NCI-H1048 (cell line): ENCODE results near the gene CHTF18.
"Not testable (repeated sequence)": the region's sequence is repeated elsewhere in the genome, so short reads cannot be mapped to it uniquely, and the experiment has no call there.

Experiments used
- DNase-seq: peaks from one replicate; lab custom pipeline; 2025; lab: John Stamatoyannopoulos, UW

The CHTF18 gene

GRCh38 chr16:776298-776697 is 12.1 kb upstream of the CHTF18 start:
- not testable (repeated sequence) for DNase-seq

GRCh38 chr16:776824-777223 is 11.6 kb upstream of the CHTF18 start:
- no peak for DNase-seq

GRCh38 chr16:777826-778225 is 10.6 kb upstream of the CHTF18 start:
- no peak for DNase-seq

GRCh38 chr16:778447-778846 is 10.0 kb upstream of the CHTF18 start:
- no peak for DNase-seq

DNA sequence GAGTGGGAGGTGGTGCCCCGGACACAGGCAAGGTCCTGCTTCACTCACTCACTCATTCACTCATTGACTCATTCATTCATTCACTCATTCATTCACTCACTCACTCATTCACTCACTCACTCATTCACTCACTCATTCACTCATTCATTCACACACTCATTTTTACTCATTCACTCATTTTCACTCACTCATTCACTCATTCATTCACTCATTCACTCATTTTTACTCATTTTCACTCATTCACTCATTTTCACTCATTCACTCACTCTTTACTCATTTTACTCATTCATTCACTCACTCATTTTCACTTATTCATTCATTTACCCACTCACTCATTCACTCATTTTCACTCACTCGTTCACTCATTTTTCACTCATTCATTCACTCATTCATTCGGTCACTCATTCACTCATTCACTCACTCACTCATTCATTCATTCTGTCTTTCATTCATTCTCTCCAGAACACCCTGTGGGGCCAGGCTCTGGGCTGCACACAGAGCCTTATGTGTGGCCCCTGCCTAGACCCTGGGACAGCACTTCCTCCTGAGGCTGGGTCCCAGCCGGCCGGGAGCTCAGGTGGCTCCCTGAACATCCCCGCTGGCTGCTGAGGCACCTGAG is 9.4 kb upstream of the CHTF18 start:
- DNase-seq: no peak

DNA sequence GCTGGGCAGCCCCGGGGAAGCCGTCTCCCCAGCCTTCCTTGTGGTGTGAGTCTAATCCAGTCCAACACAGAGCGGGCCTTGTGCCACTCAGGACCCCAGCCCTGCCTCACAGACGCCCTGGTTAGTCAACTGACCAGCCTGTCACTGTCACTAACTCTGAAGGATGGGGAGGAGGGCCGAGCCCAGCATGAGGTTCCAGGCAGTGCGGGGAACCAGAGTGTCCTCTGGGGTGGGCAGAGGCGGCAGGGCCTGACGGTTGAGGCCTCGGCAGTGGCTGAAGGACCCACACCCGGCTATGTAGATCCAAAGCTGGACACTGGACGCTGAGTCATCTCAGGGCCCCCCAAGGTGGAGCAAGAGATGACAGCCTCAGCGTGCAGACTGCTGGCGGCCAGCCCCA is 8.9 kb upstream of the CHTF18 start:
- DNase-seq: no peak

DNA sequence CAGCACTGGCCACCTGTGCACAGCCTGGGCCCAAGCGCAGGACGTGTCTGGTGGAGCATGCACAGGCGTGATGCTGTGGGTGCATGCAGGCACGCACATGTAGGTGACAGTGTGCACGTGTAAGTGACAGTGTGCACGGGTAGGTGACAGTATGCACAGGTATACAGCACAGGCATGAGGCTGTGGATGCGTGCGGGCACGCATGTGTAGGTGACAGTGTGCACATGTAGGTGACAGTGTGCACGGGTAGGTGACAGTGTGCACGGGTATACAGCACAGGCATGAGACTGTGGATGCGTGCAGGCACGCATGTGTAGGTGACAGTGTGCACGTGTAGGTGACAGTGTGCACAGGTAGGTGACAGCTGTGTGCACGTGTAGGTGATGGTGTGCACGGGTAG is 8.1 kb upstream of the CHTF18 start:
- no peak for DNase-seq

GRCh38 chr16:781346-782010 is 6.9 kb upstream of the CHTF18 start:
- no peak for DNase-seq

- DNase-seq: no peak
Observed at GRCh38 chr16:782258-782657, 6.2 kb upstream of the CHTF18 start.

DNA sequence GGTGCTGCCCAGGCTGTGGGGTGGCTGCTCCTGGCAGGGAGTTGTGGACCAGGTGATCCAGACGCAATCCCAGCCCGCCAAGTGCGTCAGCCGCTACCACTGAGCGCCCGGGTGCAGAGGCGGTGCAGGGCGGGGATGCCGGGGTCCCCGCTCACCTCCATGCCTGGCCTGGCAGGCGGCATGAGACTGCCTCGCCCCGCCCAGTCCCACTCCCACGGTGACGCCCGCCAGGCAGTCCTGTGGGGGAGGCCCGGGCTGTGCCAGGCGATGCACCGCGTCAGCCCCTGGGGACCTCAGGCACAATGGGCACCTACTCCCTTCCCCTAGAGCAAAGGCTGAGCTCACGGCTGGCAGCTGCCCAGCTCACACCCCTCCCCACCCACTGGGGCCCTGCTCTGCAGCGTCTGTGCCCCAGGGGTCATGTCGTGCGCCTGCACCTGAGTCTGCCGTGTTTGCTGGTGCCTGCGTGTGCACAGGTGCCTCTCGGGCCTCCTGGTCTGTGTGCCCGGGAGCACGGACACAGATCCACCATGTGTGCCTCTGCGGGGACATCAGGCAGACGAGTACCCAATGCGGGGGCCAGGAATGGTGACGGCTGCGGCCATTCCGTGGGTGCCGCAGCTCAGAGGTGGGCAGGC is 5.5 kb upstream of the CHTF18 start:
- no peak for DNase-seq

DNA sequence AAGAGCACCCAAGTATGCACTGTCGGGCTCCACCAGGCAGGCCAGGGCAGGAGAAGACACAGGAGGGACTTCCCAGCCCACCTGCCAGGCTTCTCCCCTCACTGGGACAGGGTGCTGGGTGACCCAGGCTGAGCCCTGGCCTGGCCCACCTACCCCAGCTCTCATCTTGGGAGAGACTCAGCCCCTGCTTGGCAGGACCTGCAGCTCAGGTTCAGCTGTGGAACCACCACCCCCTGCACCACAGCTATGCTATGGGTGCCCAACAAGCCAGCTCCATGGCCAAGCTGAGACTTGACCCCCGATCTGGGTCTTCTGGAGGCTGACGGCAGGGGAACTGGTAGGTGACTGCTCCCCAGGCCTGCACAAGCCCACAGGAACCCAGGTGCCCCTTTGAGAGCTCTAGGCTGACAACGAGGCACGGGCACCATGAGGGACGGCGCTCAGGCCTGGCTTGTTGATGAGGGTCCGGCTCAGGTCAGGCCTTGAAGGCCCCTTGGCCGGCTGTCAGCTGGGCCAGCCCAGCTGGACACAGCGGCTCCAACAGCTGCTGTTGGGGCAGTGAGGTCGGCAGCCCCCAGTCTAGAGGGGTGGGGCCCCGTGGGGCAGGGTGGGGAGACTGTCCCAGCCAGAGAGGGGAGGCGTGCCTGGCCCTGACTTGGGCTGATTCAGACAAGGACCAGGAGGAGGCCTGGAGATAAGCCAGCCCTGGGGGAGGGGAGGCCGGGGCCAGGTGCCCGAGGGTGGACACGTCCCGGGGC is 4.8 kb upstream of the CHTF18 start:
- DNase-seq: no peak

GRCh38 chr16:784431-784830 is 4.0 kb upstream of the CHTF18 start:
- DNase-seq: no peak

DNA sequence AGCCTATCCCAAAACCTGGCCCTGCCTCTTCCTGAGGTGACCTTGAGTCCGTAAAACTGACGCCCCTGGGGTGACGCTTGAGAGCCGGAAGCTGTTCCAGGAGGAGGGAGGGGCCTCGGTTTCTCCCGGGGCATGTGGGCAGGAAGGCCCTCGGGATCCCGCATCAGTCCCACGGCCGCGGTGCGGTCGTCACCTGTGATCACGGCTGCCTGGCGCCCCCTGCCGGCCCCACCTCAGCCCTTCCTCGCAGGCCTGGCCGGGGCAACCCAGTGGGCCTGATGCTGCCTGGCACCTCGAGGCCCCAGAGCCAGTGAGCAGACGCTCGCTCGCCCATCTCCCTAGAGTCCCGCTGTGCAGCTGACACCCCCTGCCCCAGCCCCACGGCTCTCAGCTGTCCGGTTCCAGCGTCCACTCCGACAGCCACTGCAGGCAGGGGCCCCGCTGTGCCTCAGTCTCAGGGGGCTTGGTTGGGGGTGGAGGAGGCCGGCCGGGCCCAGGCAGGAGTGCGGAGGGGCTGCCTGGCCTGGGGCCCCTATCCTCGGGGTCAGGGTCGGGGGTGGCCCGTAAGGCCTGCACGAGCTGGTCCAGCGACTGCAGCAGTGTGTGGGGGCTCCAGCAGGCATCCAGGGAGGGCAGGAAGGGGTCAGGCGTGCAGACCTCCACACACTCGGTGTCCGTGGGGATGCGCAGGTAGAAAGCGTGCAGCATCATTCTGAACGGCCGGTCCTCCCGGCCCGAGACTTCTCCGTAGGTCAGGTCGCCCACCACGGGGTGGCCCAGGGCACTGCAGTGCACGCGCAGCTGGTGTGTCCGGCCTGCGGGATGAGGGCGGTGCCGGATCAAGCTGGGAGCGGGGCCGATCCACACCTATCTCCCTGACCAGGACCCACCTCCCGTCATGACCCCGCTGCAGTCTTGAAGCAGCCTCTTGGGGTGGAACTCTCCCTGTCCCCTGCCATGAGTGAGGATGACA is 2.6 kb upstream of the CHTF18 start:
- no peak for DNase-seq

DNA sequence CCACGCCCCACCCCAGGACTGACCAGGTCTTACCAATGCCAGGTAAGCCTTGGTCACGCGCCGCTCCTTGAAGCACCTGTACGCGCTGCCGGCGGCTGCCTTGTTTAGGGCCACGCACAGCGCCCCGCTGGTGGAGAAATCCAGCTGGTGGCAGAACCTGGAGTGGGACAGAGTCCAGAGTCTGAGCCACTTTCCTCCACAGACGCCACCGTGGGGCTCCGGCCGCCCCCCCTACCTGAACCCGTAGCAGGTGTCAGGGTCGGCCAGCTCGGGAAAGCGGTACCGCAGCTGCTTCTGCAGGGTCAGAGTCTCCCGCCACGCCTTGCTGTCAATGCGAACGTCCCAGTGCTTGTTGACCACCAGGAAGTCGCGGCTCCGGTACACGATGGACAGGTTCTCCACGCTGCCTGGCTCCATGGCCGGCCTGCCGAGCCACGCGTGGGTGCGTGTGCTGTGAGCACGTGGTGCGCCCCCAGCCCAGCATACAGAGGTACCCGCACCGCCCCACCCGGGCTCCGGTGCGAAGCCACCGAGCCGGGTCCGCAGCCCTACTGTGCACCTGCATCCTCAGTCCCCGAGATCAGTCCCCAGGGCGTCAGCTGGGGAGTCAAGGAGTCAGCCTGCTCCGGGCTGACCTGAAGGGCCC is 976 bp upstream of the CHTF18 start:
- DNase-seq: no peak

DNA sequence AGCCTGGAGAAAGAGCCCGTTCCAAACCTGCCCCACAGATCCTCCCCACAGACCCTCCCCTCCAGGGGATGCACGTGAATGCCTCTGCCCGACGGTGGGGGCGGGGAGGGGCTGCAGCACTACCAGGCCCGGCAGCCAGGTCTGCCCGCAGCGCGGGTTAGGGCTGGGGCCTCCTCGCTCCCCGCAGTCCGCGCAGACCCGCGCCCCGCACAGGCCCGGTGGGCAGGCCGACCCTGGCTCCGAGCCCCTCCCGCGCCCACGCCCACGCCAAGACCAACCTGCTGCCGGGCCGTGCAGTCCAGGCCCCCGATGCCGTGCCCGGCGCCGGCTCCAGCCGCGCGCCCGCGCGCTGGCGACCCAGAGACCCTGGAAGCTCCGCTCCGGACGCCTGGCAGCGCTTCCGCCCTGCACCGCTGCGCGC is 432 bp upstream of the CHTF18 start, which contains the start of gene RPUSD1:
Gene RPUSD1, minus strand, starts transcription at position 404 of the 421 bp plus-strand sequence. CDS start 644 bp downstream, outside the sequence.
- no peak for DNase-seq

DNA sequence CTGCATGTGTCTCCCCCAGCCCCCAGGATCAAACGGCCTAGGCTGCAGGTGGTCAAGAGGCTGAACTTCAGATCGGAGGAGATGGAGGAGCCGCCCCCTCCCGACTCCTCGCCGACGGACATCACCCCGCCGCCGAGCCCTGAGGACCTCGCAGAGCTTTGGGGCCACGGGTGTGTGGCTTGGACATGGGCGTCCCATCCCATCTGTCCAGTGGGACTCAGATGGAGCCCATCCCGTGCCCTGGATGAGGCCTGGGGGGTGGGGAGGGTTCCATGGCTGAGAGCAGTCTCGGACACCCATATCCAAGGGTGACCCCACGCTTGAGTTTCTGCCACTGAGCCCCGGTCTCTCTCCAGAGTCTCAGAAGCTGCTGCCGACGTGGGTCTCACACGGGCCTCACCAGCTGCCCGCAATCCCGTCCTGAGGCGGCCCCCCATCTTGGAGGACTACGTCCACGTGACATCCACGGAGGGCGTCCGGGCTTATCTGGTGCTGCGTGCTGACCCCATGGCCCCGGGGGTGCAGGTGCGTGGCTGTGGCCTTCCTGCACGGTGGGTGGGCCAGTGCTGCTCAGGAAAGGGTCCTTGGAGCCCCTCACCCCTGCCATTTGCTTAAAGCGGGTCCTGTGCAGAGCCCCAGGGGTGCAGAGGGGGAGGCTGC is 901 bp downstream of the CHTF18 start:
- DNase-seq: no peak

DNA sequence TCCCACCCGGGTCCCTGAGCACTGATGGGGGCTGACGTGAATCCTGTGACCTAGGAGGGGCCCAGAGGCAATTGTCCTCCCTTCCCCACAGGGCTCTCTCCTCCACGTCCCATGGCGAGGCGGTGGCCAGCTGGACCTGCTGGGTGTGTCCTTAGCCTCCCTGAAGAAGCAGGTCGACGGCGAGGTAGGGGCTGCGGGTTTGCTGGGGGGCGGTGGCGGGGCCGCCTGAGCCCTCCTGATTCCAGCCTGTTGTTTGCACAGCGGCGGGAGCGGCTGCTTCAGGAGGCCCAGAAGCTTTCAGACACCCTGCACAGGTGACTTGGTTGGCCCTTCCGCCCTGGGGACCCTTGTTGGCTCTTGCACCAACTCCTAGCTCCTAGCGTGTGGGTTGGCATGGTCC is 1.7 kb downstream of the CHTF18 start:
- no peak for DNase-seq

DNA sequence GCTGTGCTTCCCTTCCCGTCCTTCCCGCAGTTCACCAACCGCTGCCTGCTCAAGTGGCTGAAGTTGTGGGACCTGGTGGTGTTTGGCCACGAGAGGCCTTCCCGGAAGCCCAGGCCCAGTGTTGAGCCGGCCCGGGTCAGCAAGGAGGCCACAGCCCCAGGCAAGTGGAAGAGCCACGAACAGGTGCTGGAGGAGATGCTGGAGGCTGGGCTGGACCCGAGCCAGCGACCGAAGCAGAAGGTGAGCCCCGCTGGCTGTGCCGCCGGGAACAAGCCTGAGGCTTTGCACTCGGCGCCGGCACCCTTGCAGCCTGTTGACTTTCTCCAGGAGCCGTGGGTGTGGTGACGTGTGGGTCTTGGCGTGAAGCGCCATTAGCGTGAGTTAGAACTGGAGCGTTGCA is 2.7 kb downstream of the CHTF18 start:
- DNase-seq: no peak

GRCh38 chr16:792221-792995 is 4.0 kb downstream of the CHTF18 start:
- DNase-seq: no peak

DNA sequence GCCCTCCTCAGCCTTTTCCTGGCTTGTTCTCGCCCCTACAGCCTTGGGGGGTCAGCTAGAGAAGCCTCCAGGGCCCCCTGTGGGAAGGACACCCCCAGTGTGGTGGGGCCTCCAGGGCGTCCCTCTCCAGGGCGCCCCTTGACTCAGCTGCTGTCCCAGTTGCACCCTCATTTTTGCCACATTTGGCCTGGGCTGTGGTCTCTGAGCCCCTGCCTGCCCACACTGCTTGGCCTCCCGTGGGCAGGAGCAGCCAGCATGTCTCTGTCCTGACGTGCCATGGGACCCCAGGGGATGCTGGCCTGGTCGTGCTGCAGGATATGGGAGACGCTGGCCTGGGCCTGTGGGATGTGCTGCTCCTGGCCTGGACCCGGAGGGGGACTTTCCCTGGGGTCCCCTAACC is 5.0 kb downstream of the CHTF18 start:
- no peak for DNase-seq
